H9 (cell line): ENCODE results near the gene BRD1. TPM values are rescaled to one million over a fixed set of nuclear protein-coding genes. Genes with fewer than 3 reads are reported as not detected.

Experiments
- DNase-seq: peaks from one replicate; pipeline ENCODE4 v3.0.0-alpha.2; 2017
- H2AFZ ChIP-seq: one replicate; pipeline ENCODE4 v1.6.1; 2013; ENCODE audit warnings: mild to moderate bottlenecking, low read length, control low read depth, moderate library complexity
- H2AK5ac ChIP-seq: 2 replicates; pipeline ENCODE4 v1.6.1; 2013; ENCODE audit warnings: low read length, control low read depth, mixed read lengths; ENCODE audit not compliant: insufficient read length
- H2BK120ac ChIP-seq: one replicate; pipeline ENCODE4 v1.6.1; 2013; ENCODE audit warnings: low read depth, mild to moderate bottlenecking, low read length, control low read depth, inconsistent platforms; ENCODE audit not compliant: poor library complexity, severe bottlenecking
- H2BK12ac ChIP-seq: 2 replicates; pipeline ENCODE4 v1.6.1; 2013; ENCODE audit warnings: low read length, control low read depth, mixed read lengths, low read depth; ENCODE audit not compliant: insufficient read length
- H2BK15ac ChIP-seq: 2 replicates; pipeline ENCODE4 v1.6.1; 2013; ENCODE audit warnings: low read depth, low read length, control low read depth
- H2BK20ac ChIP-seq: one replicate; pipeline ENCODE4 v1.6.1; 2013; ENCODE audit warnings: low read depth, mild to moderate bottlenecking, low read length, control low read depth, inconsistent platforms; ENCODE audit not compliant: poor library complexity, severe bottlenecking
- H2BK5ac ChIP-seq: 2 replicates; pipeline ENCODE4 v1.6.1; 2013; ENCODE audit warnings: low read length, control low read depth, mixed read lengths; ENCODE audit not compliant: insufficient read length
- H3K14ac ChIP-seq: 2 replicates; pipeline ENCODE4 v1.6.1; 2013; ENCODE audit warnings: low read length, control low read depth; ENCODE audit not compliant: insufficient read depth
- H3K18ac ChIP-seq: 2 replicates; pipeline ENCODE4 v1.6.1; 2013; ENCODE audit warnings: low read depth, mild to moderate bottlenecking, mixed read lengths, low read length, control low read depth; ENCODE audit not compliant: insufficient read length
- H3K23ac ChIP-seq: 2 replicates; pipeline ENCODE4 v1.6.1; 2013; ENCODE audit warnings: low read length, control low read depth, mixed read lengths, low read depth; ENCODE audit not compliant: insufficient read length
- H3K23me2 ChIP-seq: 2 replicates; pipeline ENCODE4 v1.6.1; 2013; ENCODE audit warnings: low read depth, mild to moderate bottlenecking, mixed read lengths, low read length, control low read depth; ENCODE audit not compliant: insufficient read length, poor library complexity, severe bottlenecking
- H3K27ac ChIP-seq: 2 replicates; pipeline ENCODE4 v1.5.1; 2013; ENCODE audit warnings: low read length, control low read depth, mixed read lengths, low read depth; ENCODE audit not compliant: insufficient read length
- H3K27me3 ChIP-seq: 2 replicates; pipeline ENCODE4 v1.6.1; 2013; ENCODE audit warnings: low read length, control low read depth, inconsistent platforms; ENCODE audit not compliant: insufficient read depth
- H3K4ac ChIP-seq: 2 replicates; pipeline ENCODE4 v1.6.1; 2013; ENCODE audit warnings: low read depth, mild to moderate bottlenecking, control low read depth, inconsistent platforms, low read length, moderate library complexity
- H3K4me1 ChIP-seq: 2 replicates; pipeline ENCODE4 v1.6.1; 2013; ENCODE audit warnings: low read length, control low read depth, inconsistent platforms; ENCODE audit not compliant: insufficient read depth
- H3K4me2 ChIP-seq: 2 replicates; pipeline ENCODE4 v1.6.1; 2013; ENCODE audit warnings: low read length, control low read depth, mixed read lengths; ENCODE audit not compliant: insufficient read length, insufficient read depth
- H3K56ac ChIP-seq: 2 replicates; pipeline ENCODE4 v1.6.1; 2013; ENCODE audit warnings: low read depth, mild to moderate bottlenecking, mixed read lengths, low read length, control low read depth; ENCODE audit not compliant: insufficient read length
- H3K79me1 ChIP-seq: 2 replicates; pipeline ENCODE4 v1.6.1; 2013; ENCODE audit warnings: low read depth, mild to moderate bottlenecking, moderate library complexity, low read length, control low read depth, inconsistent platforms; ENCODE audit not compliant: insufficient read depth, poor library complexity, severe bottlenecking
- H3K79me2 ChIP-seq: 2 replicates; pipeline ENCODE4 v1.6.1; 2013; ENCODE audit warnings: low read length, control low read depth, inconsistent platforms; ENCODE audit not compliant: insufficient read depth
- H3K9ac ChIP-seq: 2 replicates; pipeline ENCODE4 v1.6.1; 2013; ENCODE audit warnings: low read length, control low read depth, mixed read lengths; ENCODE audit not compliant: insufficient read length; ENCODE audit errors: extremely low read depth
- H3K9me3 ChIP-seq: one replicate; pipeline ENCODE4 v1.6.1; 2013; ENCODE audit warnings: low read depth, low read length, inconsistent platforms; ENCODE audit not compliant: control insufficient read depth
- H3T11ph ChIP-seq: one replicate; pipeline ENCODE4 v1.6.1; 2013; ENCODE audit warnings: mild to moderate bottlenecking, low read length, control low read depth, inconsistent platforms
- H4K20me1 ChIP-seq: one replicate; pipeline ENCODE4 v1.6.1; 2013; ENCODE audit not compliant: control insufficient read depth, insufficient read length, insufficient read depth
- H4K5ac ChIP-seq: 2 replicates; pipeline ENCODE4 v1.6.1; 2013; ENCODE audit warnings: low read depth, mild to moderate bottlenecking, mixed read lengths, low read length, control low read depth; ENCODE audit not compliant: insufficient read length
- H4K8ac ChIP-seq: replicated peaks from 2 replicates; pipeline ENCODE4 v1.6.1; 2013; ENCODE audit warnings: low read length, control low read depth, mixed read lengths, low read depth; ENCODE audit not compliant: insufficient read length
- H4K91ac ChIP-seq: 2 replicates; pipeline ENCODE4 v1.6.1; 2013; ENCODE audit warnings: low read depth, mild to moderate bottlenecking, moderate library complexity, mixed read lengths, low read length, control low read depth; ENCODE audit not compliant: insufficient read length
- H3K27ac Mint-ChIP-seq, 3 experiments: 2 replicates in 2 of 3; 3 replicates in 1 of 3; pipeline ENCODE4 v1.8.0; 2020 to 2021; ENCODE audit warnings: mixed read lengths in 3 of 3, mild to moderate bottlenecking in 1 of 3, moderate library complexity in 1 of 3
- H3K27me3 Mint-ChIP-seq: 2 replicates; pipeline ENCODE4 v1.8.0; 2021; ENCODE audit warnings: low read depth, mild to moderate bottlenecking, moderate library complexity, mixed read lengths
- H3K36me3 Mint-ChIP-seq, 3 experiments: 2 replicates in 2 of 3; 3 replicates in 1 of 3; pipeline ENCODE4 v1.8.0; 2020 to 2021; ENCODE audit warnings: low read depth in 3 of 3, mixed read lengths in 3 of 3; ENCODE audit not compliant: insufficient read depth in 1 of 3
- H3K4me1 Mint-ChIP-seq, 2 experiments: 2 replicates each; pipeline ENCODE4 v1.8.0; 2020; ENCODE audit warnings: mixed read lengths in 2 of 2
- H3K4me3 Mint-ChIP-seq, 2 experiments: 2 replicates in 1 of 2; 3 replicates in 1 of 2; pipeline ENCODE4 v1.8.0; 2020 to 2021; ENCODE audit warnings: mild to moderate bottlenecking in 2 of 2, mixed read lengths in 2 of 2, moderate library complexity in 1 of 2
- H3K9me3 Mint-ChIP-seq, 2 experiments: 2 replicates in 1 of 2; 3 replicates in 1 of 2; pipeline ENCODE4 v1.8.0; 2020; ENCODE audit warnings: mild to moderate bottlenecking in 2 of 2, mixed read lengths in 2 of 2, moderate library complexity in 1 of 2
- WGBS: extraction: QIAGEN DNeasy Blood & Tissue Kit; methylation state at CpG from one replicate; pipeline ENCODE4 v1.1.7; 2013; ENCODE audit warnings: missing lambda C conversion rate, low lambda C conversion rate, mixed read lengths; ENCODE audit not compliant: insufficient read length; ENCODE audit errors: extremely low coverage; 5-methylcytosine and 5-hydroxymethylcytosine counted together
- total RNA-seq: library from RNA; stranded (reverse); gene quantifications from 2 replicates; pipeline ENCODE4 v1.2.1, GENCODE V29; 2021
- TF ChIP-seq, protein P1 (sequence below): fragments of 200-600 bp; sonication (generic); conservative IDR thresholded peaks from 3 replicates; pipeline ENCODE4 v1.8.0; 2021; ENCODE audit warnings: antibody characterized with exemption, mild to moderate bottlenecking

The BRD1 gene
- total RNA-seq, 1 experiment from 2014 or later: 51.3 TPM

DNA sequence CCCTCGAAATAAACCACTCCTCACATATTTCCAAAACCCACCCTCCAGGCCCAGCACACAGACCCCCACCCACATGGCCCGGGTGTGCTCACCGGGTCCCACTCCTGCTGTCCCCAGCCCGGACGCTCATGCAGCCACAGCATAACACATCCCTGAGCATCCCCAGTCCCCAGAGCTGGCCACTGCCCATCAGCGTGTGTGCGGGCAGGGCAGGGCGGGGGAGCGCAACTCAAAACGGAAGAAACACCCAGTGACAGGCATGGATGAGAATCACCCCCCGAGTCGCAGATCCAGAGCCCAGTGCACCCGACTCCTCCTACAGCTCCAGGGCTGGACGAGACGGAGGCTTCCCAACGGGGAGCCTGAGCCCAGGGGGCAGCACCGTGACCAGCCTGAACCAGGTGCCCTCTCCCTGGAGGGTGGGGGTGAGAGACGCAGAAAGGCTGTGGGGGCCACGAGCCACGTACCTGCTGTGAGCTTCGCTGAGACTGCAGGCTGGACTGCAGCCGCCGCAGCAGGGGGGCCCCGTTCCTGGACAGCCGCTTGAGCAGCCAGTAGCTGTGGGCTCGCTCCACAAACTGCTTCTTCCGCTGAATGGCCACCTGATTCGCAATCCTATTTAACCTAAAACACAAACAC is 23.8 kb downstream of the BRD1 start:
- Histone ChIP-seq H3K9me3 (no peaks in the 10 kb centered on the region), H3K4me1 (no peaks in the 10 kb centered on the region), H3K14ac (no peak overlapping the region), H2BK120ac (no peak overlapping the region), H4K5ac (no peak overlapping the region), H4K91ac (no peak overlapping the region), H3K4ac (no peak overlapping the region), H3K23ac (no peak overlapping the region), H2BK20ac (no peak overlapping the region), H3K27ac (no peak overlapping the region), H3K79me1 (peaks cover 28% of the 10 kb centered on the region), H2BK15ac (no peak overlapping the region), H3T11ph (no peak overlapping the region), H4K8ac (no peak overlapping the region), H4K20me1 (no peaks in the 10 kb centered on the region), H3K4me2 (no peak overlapping the region), H2AK5ac (no peak overlapping the region), H2BK5ac (no peak overlapping the region), H3K18ac (no peak overlapping the region), H3K79me2 (peaks cover 38% of the 10 kb centered on the region), H2BK12ac (no peak overlapping the region), H3K9ac (no peak overlapping the region), H2AFZ (no peak overlapping the region), H3K23me2 (no peaks in the 10 kb centered on the region), H3K56ac (no peak overlapping the region), H3K27me3 (no peaks in the 10 kb centered on the region)
- Mint-ChIP-seq H3K27ac (peak overlapping the region in 2 of 3 experiments; percentile 40 to 57; a peak in 2 of 7 replicates), H3K36me3 (peaks cover 14 to 42% (median 37%) of the 10 kb centered on the region in 3 experiments), H3K27me3 (no peaks in the 10 kb centered on the region), H3K9me3 (no peaks in the 10 kb centered on the region), H3K4me3 (no peak overlapping the region), H3K4me1 (peaks cover 2 to 5% of the 10 kb centered on the region in 2 experiments; a peak in 2 of 4 replicates)
- WGBS: no CpG with 5 or more reads among the region's 28 CpGs
- TF ChIP-seq, protein P1, sequence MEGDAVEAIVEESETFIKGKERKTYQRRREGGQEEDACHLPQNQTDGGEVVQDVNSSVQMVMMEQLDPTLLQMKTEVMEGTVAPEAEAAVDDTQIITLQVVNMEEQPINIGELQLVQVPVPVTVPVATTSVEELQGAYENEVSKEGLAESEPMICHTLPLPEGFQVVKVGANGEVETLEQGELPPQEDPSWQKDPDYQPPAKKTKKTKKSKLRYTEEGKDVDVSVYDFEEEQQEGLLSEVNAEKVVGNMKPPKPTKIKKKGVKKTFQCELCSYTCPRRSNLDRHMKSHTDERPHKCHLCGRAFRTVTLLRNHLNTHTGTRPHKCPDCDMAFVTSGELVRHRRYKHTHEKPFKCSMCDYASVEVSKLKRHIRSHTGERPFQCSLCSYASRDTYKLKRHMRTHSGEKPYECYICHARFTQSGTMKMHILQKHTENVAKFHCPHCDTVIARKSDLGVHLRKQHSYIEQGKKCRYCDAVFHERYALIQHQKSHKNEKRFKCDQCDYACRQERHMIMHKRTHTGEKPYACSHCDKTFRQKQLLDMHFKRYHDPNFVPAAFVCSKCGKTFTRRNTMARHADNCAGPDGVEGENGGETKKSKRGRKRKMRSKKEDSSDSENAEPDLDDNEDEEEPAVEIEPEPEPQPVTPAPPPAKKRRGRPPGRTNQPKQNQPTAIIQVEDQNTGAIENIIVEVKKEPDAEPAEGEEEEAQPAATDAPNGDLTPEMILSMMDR: no peak
- no peak for DNase-seq
